ENCODE data around the gene DND1.
"Not testable (repeated sequence)": the region's sequence is repeated elsewhere in the genome, so short reads cannot be mapped to it uniquely, and the experiment has no call there.

DND1 gene

DNA sequence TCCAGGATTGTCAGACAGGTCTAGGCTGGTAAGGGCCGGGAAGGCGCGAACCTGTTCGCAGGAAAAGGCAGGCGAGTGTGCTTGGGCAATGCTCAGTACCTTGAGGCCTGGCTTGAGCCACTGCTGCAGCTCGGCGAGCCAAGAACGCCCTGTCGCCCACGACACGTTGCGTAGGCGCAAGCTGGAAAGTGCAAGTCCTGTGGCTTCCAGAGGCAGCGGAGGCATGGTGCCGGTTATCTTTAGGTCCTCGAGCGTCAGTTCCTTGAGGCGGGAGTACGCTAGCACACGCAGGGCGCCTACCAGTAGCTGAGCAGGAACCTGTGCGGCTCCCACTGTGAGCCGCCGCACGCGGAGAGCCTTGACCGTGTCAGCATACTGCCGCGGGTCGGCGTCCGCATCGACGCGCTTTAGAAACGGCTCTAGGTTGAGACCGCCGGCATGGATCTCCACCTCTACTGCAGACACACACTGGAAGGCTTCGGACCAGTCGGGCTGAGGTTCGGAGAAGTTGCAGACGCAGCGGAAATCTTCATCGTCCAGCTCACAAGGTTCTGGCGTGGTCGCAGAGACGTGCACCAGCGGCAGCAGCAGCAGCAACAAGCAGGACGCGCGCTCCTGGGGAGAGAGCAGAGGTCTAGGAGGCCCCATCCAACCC lies 40.9 kb downstream of the DND1 start:
- FAIRE-seq (no peak), DNase-seq (ENCODE audit: insufficient read length, low spot score) (no peak)

DNA sequence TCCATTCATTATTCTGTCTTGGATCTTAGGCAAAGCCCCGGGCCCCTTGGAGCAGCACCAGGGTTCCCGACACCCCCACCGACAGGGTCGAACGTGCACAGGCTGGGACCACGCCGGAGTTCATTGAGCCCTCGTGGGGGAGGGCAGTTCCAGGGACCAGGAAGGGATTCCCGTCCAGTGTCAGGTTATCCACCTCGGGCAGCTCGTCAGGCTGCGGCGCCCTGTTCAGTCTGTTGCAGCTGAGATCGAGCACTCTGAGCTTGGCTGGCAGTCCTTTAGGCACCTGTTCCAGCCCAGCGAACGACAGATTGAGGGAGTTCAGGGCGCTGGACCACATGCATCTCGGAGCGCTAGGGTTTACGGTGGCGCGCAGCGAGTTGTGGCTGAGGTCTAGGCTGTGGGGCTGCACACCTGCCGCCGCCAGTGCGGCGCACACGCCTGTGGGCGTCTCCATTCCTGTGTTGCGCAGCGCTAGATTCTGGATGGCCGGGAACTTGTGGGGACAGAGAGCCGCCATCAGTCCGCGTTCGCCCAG lies 41.5 kb downstream of the DND1 start:
- FAIRE-seq: no peak
- DNase-seq (ENCODE audit: insufficient read length, low spot score): no peak

DNA sequence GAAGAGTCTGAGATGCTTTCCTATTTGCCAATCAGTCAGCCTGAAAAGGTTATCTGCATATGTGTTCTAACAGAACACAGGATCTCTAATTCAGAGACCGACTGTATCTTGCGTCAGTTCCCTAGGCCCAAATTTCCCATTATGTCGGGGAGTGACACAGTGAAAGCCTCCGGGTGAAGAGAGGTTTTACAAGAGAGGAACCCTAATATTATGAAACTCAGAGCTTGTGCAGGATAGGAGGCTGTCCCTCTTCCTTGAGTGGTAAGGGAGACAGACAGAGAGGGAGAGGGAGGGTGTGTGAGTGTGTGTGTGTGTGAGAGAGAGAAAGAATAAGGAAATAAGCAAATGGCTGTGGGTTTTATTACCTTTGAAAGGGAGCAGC lies 42.3 kb downstream of the DND1 start:
- DNase-seq (ENCODE audit: insufficient read length, low spot score) (no peak), FAIRE-seq (no peak)

DNA sequence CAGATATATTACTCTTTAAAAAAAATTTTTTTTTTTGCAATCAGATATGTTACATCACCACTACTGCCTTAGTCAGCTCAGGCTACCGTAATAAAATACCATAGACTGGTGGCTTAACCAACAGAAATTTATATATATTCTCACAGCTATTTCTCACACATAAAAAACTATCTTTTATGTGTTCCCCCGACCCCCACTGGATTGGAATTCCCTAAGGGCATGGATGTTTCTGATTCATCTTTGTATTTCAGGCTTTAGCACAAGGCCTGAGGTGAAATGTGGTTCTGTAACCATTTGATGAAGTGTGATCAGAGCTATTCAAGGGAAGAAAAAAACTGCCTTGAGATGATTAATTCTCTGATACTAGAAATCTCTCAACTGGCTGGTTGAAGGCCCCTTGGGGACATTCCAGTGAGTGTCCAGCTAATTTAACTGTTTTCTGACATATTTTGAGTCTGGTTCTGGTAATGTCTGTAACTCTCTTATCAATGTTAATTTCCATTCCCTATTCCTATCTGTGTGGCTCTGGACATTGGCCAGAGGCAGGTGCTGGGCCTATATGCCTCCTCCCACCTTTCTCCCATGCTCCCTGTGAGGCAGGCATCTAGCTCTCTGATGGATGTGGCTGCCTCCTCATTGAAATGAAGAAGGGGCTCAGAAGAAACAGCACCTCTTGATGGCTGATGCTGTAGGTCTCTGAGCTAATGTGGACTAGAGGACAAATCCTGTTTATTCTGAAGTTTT lies 42.9 kb downstream of the DND1 start:
- DNase-seq (ENCODE audit: insufficient read length, low spot score) (no peak), FAIRE-seq (no peak)

DNA sequence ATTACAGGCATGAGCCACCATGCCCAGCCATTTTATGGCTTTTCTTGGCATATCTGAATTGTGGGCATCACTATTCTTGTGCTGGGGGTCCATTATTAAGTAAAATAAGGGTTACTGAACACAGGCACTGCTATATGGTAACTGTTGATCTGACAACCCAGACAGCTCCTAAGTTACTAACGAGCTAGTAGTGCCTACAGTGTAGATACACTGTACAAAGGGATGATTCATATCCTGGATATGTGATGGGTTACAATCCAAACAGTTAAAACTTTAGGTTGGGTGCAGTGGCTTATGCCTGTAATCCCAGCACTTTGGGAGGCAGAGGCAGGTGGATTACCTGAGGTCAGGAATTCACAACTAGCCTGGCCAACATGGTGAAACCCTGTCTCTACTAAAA lies 44.7 kb downstream of the DND1 start:
- FAIRE-seq: no peak
- no peak for DNase-seq (ENCODE audit: insufficient read length, low spot score)

DNA sequence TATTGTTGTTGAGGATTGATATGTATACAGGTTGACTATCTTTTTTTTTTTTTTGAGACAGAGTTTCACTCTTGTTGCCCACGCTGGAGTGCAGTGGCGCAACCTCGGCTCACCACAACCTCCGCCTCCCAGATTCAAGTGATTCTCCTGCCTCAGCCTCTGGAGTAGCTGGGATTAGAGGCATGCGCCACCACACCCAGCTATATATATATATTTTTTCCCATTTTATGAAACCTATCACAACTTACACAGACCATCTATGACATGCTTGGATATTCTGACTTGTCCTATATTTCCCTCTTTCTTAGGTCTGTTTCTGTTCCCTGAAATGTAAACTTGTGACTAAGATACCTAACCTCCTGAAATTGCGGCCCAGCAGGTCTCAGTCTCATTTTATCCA lies 45.4 kb downstream of the DND1 start:
- FAIRE-seq: no peak
- no peak for DNase-seq (ENCODE audit: insufficient read length, low spot score)

DNA sequence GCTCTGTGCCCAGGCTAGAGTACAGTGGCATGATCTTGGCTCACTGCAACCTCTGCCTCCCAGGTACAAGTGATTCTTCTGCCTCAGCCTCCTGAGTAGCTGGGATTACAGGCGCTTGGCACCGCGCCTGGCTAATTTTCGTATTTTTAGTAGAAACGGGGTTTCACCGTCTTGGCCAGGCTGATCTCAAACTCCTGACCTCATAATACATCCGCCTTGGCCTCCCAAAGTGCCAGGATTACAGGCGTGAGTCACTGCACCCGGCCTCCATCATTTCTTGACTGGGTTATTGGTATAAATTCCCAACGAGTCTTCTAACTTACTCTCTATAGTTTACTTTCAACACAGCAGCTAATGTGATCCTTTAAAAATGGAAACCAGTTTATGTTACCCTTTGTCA lies 48.5 kb downstream of the DND1 start:
- not testable (repeated sequence) for FAIRE-seq; DNase-seq (ENCODE audit: insufficient read length, low spot score)

DNA sequence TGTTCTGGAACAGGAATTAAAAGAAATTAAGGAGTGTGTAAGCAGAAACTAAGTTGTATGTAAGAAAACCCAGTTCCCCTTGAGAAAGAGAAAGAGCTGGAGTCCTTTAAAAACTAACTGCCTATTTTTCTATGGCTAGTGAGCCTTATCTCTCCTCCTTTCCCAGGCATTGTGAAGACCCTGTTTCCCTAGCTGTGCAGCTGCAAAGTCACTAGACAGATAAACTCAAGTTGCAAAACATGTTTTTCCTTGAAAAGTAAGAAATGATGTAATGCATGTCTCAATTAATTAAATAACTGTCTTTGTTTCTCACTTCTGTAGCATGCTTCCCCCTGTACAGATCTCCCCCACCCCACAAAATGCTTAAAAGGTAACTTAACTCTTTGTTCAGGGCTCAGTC lies 50.3 kb downstream of the DND1 start:
- not testable (repeated sequence) for FAIRE-seq; DNase-seq (ENCODE audit: insufficient read length, low spot score)

DNA sequence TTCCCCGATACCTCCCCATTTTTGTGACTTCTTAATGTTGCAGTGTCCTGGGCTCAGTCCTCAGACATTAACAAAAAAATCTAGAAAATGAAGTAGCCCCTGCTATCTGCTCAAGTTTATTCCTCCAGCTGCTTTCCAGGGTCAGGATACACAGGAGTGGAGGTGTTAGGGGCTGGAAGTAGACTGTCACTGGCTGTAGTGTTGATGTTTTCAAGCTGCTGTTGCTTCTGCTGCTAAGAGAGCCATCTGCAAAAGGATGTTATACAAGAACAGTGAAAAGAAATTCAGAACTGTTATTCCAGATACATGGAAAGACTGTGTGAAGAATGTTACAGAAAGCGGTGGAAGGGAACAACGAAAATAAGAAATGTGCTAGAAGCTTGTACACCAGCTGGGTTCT lies 51.1 kb downstream of the DND1 start:
- DNase-seq (ENCODE audit: insufficient read length, low spot score) (no peak), FAIRE-seq (no peak)

Measured in HTR-8/SVneo (cell line).